ENCODE measurements around the gene EGFL8. TPM values are rescaled to one million over a fixed set of nuclear protein-coding genes. Genes with fewer than 3 reads are reported as not detected.

EGFL8 gene
- total and polyA plus RNA-seq, 9 of the 15 experiments (the other 6 are each of a cell fraction or from before 2014, with no cell fraction given): 2.2 to 47.4 (median 14.2) TPM

GRCh38 chr6:32179766-32180405 is 15.5 kb downstream of the EGFL8 start:
- intact Hi-C loops (cut with micrococcal nuclease) (loop anchor here (2.0 to 10.0 kb wide), 3 partner anchors 61 to 515 kb away; partner anchors contain the start of genes C6orf47, CSNK2B, GPANK1 and HSPA1B), in situ Hi-C loops (cut with MboI) (no loop called here)
- peaks cover 7% of the 10 kb centered on the region for H3K9me1 ChIP-seq (ENCODE audit: control insufficient read depth, insufficient read depth, low read length)
- peak overlapping the region; percentile 86 to 91; a peak in 3 of 4 replicates for H3K9ac ChIP-seq (ENCODE audit: insufficient read depth in 1 of 2, low read depth in 2 of 2, low read length in 2 of 2)
- H3K4me3 ChIP-seq: peak overlapping the region; percentile 88; the same call in 1 of the 2 replicates
- H3K4me2 ChIP-seq (ENCODE audit: insufficient read depth, low read length): peak overlapping the region; percentile 100
- H3K9me3 ChIP-seq (replicated peaks; ENCODE audit: control insufficient read depth, insufficient read depth, low read depth, low read length): no peaks in the 10 kb centered on the region
- H3K27me3 ChIP-seq (ENCODE audit: control insufficient read depth in 2 of 2, insufficient read depth in 2 of 2, low read length in 2 of 2): no peaks in the 10 kb centered on the region
- BruUV-seq (replicated peaks): no TSS peak
- H4K20me1 ChIP-seq (replicated peaks; ENCODE audit: control insufficient read depth, insufficient read depth, low read length): no peaks in the 10 kb centered on the region
- peaks cover 53 to 55% of the 10 kb centered on the region in 2 experiments for H3K4me1 ChIP-seq (replicated peaks in 1 of 2; ENCODE audit: control insufficient read depth in 2 of 2, insufficient read depth in 2 of 2, low read length in 2 of 2)
- H3K27ac ChIP-seq (ENCODE audit: extremely low read depth, low read depth, low read length): peak overlapping the region; percentile 94; the same call in 2 of the 3 replicates
- H2AFZ ChIP-seq (ENCODE audit: low read depth, low read length): no peak overlapping the region
- H3K36me3 ChIP-seq (ENCODE audit: control insufficient read depth, insufficient read depth, low read length): peaks cover 52% of the 10 kb centered on the region; the same call in 2 of the 3 replicates
- 71% methylated on average over 9 of the region's 10 CpGs for WGBS (ENCODE audit: insufficient coverage, low coverage, missing lambda C conversion rate)
- ChIA-PET POLR2A (interaction anchor here (0.6 to 4.5 kb wide), 9 partner anchors 10 to 639 kb away, joined by 3 to 30 read pairs (median 4); partner anchors contain the start of genes ATF6B, EGFL8, FKBPL and PBX2), CTCF (ENCODE audit: low intra/inter-chr PET ratio) (no interaction called here)
- FAIRE-seq (no peak), DNase-seq (ENCODE audit: extremely low read depth in 1 of 4, low spot score in 3 of 4) (no peak), ATAC-seq (no peak)
- H3K79me2 ChIP-seq (ENCODE audit: control insufficient read depth, insufficient read depth, low read length): peaks cover 63% of the 10 kb centered on the region
- 0 out of 2 replicates have a peak, but pooled peaks have one; percentile 21 for TF ChIP-seq RBFOX2 (IDR thresholded peaks at IDR 0.05; ENCODE audit: low read depth, low read length)
- TF ChIP-seq NR2C1 (IDR thresholded peaks at IDR 0.05): no peak
- TF ChIP-seq NR2C1 (tag; IDR thresholded peaks at IDR 0.05): no peak
- TF ChIP-seq BDP1 (IDR thresholded peaks at IDR 0.05; ENCODE audit: insufficient read depth, insufficient read length): no peak
- no peak for TF ChIP-seq ZNF644 (tag; IDR thresholded peaks at IDR 0.05; ENCODE audit: low read depth)
- TF ChIP-seq TGIF2 (CRISPR knock-in tag; IDR thresholded peaks at IDR 0.05): no peak
- TF ChIP-seq ZNF785 (CRISPR knock-in tag; IDR thresholded peaks at IDR 0.05): no peak
- no peak for TF ChIP-seq POLR3A (IDR thresholded peaks at IDR 0.05; ENCODE audit: borderline replicate concordance, extremely low read depth, insufficient read depth, insufficient read length)
- no peak for TF ChIP-seq YY1 (IDR thresholded peaks at IDR 0.05; ENCODE audit: borderline replicate concordance in 1 of 3, control insufficient read depth in 1 of 3, extremely low read depth in 1 of 3, insufficient read depth in 3 of 3, insufficient read length in 1 of 3, insufficient replicate concordance in 2 of 3, low read depth in 1 of 3, low read length in 2 of 3)

Measured in K562 (cell line).